Stimulated activated CD4-positive, alpha-beta T cell treated with anti-CD3 and anti-CD28 coated beads, Interleukin-2, amount 100 ng/mL, for 24 hours (primary cell): ENCODE data around the gene C5.
"Not testable (repeated sequence)": the region's sequence is repeated elsewhere in the genome, so short reads cannot be mapped to it uniquely, and the experiment has no call there.

Experiments used
- DNase-seq, 2 donors: peaks; one replicate each; pipeline ENCODE4 v3.0.0-alpha.2; 2020

The C5 gene

DNA sequence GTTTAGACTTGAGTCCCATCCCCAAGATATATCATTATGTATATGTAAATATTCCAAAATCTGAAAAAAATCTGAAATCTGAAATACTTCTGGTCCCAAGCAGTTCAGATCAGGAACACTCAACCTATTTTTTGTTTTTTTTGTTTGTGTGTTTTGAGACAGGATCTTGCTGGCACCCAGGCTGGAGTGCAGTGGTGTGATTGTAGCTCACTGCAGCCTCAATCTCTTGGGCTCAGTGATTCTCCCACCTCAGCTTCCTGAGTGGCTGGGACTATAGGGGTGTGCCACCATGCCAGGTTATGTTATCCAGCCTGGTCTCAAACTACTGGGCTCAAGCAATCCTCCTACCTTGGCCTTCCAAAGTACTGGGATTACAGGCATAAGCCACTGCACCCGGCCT, 72.8 kb downstream of the C5 start:
- DNase-seq = no peak

DNA sequence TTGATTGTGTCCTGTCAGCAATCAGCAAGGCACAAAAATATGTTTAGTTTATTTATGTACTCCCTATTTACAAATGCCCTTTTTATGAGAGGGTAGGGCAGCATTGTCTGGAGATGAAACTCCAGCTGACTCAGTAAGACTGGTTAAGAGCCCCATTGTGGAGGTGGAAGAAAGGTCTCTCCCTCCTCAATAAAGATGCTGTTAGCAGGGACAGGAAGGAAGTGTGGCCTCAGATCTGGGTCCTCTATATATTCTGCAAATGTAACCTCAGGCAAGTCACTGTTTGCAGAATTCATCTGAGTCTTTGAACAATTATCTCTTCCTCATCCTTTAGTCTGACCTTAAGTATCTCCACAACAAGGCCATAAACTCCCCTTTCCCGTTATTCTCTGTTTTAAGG, 75.2 kb downstream of the C5 start:
- DNase-seq = no peak

DNA sequence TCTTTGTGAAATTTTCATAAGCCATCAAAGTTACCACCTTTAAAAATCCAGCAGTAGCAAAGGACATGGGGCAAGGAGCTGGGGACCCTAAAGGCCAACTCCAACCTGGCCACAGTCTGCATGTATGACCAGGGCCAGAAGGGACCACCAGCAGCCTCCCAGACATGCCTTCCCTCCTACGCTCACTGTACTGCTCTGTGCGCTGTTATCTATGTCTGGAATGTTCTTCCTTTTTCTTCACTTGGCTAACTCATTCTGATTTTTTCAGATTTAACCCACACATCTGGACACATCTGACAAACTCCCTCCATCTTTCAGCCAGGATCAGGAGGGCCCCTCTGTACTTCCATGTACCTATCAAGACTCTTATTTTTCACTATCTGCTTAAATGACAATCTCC, 75.9 kb downstream of the C5 start:
- no peak for DNase-seq

DNA sequence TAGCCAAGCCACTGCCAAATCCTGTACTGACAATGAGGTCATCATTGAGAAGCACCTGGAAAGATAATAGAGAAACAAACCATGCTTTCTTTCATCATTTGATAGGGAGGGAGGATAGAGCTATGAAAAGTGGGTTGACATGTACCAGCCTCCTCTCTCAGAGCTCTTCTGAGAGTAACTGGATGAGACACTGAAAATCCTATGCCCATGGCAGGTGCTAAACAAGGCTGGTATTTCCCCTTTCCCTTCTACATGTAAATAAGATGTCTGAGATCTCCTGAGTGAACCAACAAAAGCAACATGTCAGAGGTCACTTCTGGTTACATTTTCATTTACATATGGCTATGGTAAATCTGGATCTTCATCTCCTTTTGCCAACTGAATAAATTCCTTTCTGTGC, 78.1 kb downstream of the C5 start:
- DNase-seq = no peak

DNA sequence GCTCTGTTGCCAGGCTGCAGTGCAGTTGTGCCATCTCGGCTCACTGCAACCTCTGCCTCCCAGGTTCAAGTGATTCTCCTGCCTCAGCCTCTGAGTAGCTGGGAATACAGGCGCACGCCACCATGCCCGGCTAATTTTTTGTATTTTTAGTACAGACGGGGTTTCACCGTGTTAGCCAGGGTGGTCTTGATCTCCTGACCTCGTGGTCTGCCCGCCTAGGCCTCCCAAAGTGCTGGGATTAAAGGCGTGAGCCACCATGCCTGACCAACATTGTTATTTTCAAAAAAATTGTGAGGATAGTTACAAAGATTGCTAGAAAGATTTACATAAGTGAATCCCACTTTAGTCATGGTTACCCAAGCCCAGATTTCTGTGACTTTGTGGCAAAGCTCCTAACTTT, 78.6 kb downstream of the C5 start:
- DNase-seq = not testable (repeated sequence)

DNA sequence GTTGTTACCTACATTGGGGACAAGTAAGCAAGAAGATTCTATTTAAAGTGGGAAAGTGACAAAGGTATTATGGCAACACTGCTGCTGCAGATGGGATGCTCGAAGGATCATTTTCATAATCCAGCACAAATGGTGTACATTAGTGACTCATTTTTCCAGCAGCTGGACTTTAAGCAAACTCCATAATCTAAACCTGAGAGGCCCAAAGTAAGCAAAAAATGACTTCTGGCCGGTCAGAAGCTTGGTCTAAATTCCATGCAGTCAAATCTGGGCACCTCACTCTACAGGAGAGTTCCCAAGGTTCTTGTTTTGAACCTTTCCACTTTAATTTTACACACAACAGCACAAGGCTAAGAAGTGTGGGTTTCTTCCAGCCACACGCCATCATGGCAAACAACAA, 79.8 kb downstream of the C5 start:
- no peak for DNase-seq

DNA sequence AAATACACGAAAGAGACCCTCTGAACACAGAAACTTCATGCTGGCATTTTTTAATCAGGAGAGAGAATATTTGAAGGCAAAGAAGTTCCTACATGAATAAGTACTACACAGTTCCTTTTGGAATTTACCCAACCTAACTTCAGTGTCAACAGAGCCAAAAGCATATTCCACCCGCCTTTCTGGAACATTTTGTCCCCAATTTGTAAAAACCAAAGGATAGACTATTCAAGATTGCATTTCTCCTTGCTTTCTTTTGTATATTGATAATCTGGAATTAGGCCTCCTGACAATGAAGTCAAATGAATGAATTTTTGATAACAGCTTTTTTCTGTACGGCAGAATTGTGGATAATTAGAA, 84.1 kb downstream of the C5 start:
- DNase-seq = no peak

DNA sequence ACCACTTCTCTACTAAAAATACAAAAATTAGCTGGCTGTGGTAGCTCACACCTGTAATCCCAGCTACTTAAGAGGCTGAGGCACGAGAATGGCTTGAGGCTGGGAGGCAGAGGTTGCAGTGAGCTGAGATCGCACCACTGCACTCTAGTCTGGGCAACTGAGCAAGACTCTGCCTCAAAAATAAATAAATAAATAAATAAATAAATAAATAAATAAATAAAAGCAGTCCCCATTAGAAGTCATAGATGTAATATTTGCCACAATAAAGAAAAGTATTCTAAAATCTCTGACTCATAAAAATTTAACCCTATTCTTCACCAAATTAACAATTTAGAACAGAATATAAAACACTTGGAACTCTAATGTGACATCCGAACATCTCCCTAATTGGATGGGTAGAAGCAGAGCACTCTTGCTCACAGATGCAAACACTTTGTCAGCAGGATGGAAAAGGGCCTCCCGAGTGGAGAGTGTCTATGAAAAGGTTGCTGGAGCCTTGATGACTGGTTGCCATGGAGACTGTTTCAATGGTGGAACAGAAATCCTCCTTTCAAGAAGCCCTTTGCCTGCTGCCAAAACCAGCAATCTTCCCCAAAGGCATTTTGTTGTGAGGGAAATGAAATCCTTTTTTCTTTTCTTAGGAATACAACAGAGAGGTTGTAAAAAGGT, 84.6 kb downstream of the C5 start:
- DNase-seq = no peak

DNA sequence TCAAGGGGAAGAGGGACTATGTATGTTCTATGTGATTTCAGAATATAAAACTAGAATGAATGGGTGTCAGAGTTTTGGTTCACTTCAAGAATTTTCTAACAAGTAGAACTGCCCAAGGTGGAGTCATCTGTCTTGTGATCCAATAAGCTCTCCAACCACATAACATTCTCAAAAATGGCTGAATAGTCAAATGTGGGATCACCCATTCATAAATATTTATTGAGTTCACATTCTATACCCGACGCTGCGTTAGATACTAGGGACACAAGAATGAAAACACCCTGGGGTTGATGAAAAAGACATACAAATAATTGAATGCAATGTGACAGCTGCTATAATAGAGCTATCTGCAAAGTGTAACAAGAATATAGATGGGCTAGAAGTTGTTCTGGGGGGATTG, 88.1 kb downstream of the C5 start:
- DNase-seq = no peak

DNA sequence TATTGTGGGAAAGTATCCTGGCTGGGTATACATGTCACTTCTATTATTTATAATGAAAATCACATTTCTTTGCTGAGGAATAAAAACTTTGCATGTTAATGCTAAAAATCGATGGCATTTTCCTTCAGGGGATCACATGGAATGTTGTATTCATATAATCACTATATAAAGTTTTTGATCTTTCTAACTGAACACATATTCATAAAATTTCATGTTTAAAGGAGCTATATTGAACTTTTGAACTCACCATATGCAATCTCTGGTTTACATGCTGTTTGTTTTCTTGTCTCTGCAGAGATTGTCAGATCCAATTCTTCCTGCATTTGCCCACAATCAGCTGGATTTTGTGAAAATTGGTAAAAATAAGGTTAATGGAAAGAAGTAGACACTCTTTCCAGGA, 90.1 kb downstream of the C5 start:
- no peak for DNase-seq

DNA sequence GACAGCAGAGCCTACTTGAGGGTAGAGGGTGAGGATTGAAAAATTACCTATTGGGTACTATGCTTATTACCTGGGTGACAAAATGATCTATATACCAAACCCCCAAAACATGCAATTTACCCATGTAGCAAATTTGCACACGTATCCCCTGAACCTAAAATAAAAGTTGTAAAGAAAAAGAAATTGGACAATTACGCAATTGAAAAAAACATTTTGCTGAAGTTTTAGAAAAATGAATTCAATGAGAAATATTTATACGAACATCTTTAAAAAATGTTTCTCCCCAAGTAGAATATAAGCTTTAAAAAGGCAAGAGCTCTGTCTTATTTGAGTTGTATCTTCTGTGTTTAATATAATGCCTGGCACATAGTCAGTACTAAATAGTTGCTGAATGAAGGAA, 93.2 kb downstream of the C5 start:
- no peak for DNase-seq

DNA sequence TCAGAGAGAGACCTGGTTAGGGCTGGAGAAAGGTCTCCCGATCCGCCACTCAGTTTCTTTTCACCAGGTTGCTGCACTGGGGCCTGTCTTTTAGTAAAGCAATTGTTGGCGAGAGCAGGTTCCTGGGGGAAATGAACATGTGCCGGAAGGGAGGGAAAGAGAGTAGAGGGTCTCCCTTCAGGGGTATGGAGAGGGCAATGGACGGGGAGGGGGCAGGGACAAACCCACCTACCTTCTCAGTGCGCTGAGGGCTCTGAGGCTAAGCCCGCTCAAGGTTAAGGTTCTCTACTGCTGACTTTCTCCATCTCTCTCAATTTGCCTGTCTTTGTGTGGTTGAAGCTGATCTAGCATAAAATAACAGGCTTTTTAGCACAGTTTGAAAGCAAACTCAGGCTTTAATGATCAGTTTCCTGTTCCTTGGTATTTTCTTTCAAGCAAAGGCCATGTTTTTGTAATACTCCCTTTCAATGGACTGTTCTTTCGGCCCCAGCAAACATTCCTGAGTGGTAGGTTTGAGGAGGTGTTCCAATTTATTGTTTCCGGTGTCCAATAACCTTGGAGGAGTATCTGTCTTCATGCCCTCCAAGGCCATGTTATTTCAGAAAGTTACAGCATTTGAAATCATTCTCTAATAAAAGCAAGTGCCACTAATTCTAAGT, 98.0 kb downstream of the C5 start:
- DNase-seq = no peak

DNA sequence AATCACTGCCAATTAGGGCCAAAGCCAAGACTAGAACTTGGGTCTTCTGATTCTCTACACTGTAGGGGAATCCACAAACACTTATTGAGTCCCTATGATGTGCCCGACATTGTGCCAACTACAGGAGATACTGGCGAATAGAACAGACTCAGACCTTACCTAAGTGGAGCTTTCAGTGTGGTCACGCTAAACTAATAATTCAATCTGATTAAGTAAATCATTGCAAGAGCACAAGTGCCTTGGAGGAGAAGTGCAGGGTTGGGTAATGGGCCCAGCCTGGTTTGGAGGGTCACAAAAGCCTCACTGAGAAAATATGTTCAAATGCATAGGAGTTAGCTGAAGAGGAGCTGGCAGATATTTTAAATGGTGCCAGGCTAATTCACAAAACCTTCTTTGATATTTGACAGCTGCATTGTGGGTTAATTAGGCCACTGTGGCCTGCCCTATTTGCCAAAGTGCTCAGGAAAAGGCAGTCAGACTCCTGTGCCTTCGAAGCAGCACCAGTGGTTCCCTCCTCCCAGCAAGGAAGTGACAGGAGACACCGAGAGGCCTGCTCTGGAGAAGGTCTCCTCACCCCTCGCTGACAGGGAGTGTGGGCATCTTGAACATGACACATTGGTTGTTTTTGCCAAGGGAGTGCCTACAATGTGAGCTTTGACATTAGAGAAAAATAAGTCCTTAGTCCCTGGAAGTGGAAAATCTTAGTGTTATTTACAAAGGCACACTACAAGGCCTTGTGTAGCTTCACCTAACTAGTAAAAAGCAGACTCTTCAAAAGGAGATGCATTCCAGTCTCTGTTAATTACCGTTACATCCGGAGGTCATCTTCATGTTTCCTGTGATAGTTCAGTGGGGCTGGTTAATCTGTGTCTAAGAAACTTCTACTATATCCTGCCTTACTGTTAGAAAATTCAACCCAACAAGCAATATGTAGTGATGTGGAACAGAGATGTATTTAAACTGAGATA, 99.4 kb downstream of the C5 start:
- DNase-seq = no peak

DNA sequence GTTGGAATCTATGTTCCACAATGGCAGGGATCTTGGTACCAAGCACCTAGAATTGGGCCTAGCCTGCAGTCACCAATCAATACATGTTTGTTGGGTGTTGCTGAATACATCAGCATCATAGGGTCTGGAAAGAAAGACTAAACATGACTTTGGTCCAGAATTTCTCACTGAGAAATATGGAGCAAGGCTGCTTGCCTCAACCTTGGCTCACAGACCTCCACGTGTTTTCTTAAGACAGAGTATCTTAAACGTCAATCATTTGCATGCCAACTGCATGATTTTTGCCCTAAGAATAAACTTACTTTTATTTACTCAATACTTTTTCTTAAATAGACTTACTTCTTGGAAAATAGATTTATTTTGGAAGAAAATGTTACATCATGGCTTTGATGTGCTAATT, 100.8 kb downstream of the C5 start:
- DNase-seq = no peak

DNA sequence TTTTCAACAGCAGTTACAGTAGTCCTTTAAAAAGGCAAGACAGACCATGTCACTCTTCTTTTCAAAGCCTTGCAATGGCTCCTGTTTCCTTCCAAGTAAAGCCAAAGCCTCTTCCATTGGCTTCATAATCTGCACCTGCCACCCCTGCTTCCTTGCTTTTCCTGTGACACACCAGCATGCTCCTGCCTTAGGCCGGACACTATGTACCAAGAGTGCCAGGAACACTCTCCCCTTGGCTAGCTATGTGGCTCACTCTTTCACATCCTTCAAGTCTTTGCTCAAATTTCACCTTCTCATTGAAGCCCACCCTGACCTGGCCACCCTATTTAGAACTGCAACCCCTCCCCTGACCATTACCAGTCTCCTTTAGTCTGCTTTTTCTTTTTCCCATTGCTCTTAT, 101.3 kb downstream of the C5 start:
- DNase-seq = no peak

DNA sequence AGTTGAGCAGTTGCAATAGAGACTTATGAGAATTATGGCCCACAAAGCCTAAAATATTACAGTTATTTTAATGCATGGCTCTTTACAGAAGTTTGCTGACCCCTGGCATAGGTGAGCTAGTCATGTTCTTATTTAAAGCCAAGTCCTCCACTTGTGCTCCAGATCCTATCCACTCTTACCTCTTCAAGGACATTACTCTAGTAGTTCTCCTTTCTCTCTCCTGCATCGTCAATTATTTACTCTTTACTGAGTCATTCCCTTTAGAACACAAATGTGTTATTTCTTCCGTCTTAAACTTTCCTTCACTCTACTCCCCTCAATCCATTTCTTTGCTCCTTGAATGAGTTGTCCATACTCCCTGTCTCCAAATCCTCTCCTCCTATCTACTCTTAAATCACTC, 102.9 kb downstream of the C5 start:
- no peak for DNase-seq

DNA sequence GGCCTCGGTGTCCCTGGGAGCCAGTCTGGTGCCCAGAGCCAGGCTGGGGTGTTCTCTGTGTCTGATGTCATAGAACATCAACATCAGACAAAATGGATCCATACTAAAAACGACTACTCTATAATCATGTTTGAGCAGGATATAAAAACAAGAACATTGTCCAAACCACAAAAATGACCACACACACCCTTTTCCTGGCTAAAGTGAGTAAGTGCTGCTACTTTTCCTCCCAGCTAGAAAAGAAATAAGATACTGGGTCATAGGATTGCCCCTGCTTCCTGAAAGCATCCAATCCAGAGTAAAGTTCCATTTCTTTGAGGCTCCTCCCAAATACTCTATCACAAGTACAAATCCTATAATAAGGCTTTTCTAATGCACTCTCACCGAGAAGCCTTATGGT, 103.8 kb downstream of the C5 start:
- DNase-seq = no peak

DNA sequence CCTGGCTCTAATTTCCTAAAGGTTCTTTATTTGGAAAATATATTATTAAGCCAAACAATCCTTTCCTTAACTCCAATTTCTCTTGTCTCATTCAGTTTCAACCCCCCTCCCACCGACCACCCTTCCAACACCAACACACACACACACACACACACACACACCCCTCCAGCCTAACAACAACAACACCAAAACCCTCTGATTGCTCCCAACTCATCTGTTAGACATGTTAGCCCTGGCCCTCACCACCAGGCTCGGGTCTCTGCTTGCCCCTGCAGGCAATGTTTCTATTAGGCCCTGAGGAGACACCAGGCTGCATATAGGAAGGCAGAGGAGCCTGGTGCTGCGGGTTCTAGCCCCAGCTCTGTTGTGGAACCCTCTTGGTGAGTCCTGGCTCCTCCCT, 105.1 kb downstream of the C5 start:
- no peak for DNase-seq

DNA sequence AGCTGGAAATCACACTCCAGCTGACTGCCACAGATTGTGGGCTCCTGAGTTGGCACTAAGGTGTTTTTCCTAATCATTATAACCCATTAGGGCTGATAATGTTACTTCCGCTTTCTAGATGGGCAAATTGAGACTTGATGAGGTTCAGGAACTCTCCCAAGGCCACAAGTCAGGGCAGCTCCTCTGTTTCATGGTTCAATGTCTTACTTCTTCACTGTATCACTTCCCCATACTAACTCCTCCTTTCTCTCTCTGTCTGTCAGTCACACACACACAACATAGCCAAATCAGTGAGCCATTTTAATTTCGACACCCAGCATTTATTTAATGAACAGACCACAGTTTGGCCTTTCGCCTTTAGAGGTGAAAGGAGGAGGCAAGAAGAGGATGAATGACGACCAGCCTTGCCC, 105.6 kb downstream of the C5 start:
- no peak for DNase-seq

DNA sequence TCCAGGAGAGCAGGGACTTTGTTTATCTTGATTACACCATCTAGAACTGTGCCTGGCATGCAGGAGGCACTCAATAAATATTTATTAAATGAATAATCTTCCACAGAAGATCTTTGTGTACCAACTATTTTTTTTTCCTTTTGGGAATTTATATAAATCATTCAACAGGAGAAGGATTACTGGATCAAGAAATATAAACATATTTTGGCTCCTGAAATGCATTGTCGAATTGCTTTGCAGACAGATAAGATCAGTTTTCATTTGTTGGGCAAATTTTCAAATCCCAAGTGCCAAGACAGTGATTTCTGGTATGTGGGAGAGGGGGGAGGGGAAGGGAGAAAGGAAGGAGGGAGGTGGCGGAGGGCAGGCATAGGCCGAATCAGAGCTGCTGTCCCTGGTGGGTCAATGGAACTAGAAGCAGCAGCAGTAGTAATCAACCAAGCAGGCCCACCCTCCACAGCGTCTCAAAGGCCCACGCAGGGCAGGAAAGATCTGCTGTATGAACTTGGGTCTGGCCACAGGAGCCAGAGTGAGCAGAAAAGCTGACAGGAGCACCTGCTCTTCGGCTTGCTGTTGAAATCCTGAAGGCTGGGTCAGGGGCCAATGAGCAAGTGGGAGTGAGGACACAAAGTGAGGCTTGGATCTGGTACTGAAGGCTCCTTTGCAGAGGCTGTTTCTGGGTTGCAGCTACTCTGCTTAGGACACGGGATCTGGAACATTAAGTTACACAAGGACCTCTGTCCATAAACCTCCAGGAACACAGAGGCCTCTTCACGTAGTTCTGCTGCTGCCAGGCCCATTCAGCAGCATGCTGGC, 107.7 kb downstream of the C5 start:
- no peak for DNase-seq

DNA sequence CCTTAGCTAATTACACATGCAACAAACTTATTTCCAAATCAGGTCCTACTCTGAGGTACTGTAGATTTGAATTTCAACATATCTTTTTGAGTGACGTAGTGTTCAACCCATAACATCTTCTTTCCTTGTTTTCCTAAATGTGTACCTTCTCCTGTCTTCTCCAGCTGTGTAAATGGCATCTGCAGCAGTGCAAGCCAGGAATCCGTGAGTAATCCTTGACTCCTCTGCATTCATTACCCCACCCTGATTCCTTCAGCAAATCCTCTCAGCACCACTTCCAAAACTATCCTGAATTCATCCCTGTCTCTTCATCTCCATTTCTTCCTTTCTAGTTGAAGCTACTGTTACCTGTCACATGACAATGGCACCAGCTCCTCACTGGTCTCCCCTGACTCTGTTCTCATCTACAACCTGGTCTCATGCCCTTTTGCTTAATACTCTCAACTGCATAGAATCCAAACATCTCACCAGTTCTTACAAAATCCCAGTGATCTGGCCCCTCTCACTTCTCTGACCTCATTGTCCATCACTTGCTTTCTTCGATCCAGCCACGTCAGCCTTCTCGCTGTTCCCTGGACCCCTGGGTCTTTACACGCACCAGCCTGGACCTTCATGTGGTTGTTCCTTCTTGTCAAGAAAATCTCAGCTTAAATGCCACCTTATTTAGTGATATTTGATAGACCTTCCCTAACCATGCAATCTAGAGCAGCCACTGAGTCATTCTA, 108.9 kb downstream of the C5 start:
- DNase-seq = no peak

DNA sequence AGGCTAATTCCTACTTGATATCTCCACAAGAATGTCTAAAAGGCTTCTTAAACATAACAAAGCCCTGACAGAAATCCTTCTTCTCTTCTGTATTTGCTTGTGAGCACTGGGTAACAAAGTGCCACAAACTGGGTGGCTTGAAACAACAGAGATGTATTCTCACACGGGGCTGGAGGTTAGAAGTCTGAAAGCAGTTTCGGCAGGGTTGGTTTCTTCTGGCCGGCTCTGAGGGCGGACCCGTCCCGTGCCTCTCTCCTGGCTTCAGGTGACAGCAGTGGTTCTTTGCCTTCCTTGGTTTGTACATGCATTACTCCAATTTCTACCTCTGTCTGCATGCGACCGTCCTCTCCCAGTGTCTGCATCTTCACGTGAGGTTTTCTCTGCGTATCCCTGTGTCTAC, 109.5 kb downstream of the C5 start:
- DNase-seq = no peak

DNA sequence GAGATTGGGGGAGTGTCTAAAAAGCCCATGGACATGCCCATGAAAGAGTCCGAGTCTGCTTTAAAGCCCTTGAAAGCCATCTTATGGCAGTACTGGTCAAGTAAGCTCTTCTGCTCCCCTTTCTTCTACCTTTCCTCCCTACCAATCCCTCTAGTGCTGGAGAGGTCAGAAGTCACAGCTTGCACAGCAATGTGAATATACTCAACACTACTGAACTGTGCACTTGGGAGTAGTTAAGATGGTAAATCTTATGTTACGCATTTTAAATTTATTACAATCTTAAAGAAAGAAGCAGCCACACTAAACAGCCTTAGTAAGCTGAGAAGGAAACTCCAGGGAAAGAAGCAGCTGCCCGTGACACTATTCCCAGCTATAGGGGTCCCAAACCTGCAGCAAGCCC, 111.2 kb downstream of the C5 start:
- no peak for DNase-seq
